GM12892 (cell line): Measurements from ENCODE around the gene PIP5K1C.
"Not testable (repeated sequence)": the region's sequence is repeated elsewhere in the genome, so short reads cannot be mapped to it uniquely, and the experiment has no call there.

Experiments used
- DNase-seq: peaks from one replicate; pipeline ENCODE4 v3.0.0; 2011; ENCODE audit not compliant: insufficient read length
- FAIRE-seq: peaks from 2 replicates; lab custom pipeline; 2011; peaks lifted over from hg19 to GRCh38; lab: Jason Lieb, UNC
- POLR2A ChIP-seq: IDR thresholded peaks from 2 replicates; pipeline ENCODE4 v1.6.1; 2011; ENCODE audit warnings: low read depth, low read length, control low read depth
- POLR2AphosphoS5 ChIP-seq: IDR thresholded peaks from 2 replicates; pipeline ENCODE4 v1.6.1; 2011; ENCODE audit warnings: low read depth, low read length, control low read depth
- TAF1 ChIP-seq: IDR thresholded peaks from 2 replicates; pipeline ENCODE4 v1.6.1; 2011; ENCODE audit warnings: low read depth, mild to moderate bottlenecking, control low read depth, low read length, borderline replicate concordance

The PIP5K1C gene

DNA sequence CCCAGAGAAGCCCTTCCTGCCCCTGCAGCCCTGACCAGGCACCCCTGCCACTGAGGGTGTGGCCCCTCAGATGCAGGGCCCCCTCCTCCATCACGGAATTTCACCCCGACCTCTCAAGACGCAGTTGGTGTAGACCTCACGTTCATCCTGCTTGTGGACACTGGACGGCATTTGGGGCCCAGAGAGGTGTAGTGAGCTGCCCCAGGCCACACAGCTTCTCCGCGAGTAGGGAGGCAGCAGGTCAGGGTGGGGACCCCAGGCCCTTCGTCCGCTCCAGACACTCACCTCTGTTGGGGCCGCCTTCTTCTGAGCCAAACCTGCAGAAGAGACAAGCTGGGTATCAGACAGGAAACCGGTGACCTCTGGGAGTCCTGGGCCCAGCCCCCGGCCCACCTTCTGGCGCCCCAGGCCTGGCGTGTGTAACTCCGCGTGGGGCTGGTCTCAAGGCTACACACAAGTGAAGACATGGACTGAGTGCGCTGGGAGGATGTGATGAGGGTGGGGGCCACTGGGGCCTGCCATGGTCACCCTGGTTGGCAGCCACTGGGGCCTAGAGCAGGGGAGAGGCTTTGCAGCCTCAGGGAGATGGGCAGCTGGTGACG, 33.1 kb downstream of the PIP5K1C start:
- DNase-seq, result no peak
- no peak for FAIRE-seq
- no peak for TF ChIP-seq POLR2A
- no peak for TF ChIP-seq TAF1

DNA sequence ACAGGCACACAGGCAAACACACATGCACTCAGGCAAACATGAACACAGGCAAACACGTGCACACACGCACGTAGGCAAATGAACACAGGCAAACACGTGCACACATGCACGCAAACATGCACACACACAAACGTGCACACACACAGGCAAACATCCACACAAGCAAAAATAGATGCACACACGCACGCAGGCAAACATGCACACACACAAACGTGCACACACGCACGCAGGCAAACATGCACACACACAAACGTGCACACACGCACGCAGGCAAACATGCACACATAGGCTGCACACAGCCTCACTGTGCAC, 33.8 kb downstream of the PIP5K1C start:
- FAIRE-seq, result peak; percentile 79
- not testable (repeated sequence) for DNase-seq

DNA sequence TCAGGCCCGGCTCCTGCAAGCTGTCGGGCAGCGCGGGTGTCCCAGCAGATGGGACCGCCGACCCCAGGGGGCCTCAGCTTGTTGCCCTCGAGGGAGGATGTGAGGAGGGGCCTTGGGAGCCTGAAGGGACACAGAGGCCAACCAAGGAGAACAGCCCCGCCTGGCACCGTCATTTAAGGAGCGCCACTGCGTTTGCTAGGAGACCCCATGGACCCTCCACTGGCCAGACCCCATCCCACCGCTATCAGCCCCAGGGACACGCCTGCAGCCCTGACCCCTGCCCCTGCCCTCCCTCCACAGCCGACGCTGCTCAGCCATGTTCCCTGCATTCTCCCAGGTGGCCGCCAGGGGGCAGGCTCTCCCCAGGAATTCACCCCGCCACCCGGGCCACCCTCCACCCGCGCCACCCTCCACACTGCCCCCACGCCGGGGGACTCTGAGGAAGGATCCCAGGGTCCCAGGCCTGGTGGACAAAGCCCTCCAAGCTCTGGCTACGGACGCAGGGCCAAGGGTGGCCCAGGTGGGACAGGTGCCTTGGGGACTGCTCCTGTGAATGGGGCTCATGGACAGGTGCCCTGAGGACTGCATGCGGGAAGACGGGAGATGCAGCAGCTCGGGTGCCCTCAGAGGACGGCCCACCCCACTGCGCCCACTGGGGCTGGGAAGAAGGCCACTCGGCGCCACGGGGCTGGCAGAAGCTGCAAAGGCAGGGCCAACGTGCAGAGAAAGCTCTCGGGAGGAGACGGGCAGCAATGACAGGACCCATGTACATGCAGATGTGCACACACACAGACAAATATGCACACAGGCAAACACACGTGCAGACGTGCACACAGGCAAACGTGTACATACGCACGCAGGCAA, 34.4 kb downstream of the PIP5K1C start:
- FAIRE-seq (peak; percentile 93), DNase-seq (peak; percentile 93)
- TF ChIP-seq POLR2A, result no peak
- no peak for TF ChIP-seq POLR2AphosphoS5
- TF ChIP-seq TAF1, result no peak

DNA sequence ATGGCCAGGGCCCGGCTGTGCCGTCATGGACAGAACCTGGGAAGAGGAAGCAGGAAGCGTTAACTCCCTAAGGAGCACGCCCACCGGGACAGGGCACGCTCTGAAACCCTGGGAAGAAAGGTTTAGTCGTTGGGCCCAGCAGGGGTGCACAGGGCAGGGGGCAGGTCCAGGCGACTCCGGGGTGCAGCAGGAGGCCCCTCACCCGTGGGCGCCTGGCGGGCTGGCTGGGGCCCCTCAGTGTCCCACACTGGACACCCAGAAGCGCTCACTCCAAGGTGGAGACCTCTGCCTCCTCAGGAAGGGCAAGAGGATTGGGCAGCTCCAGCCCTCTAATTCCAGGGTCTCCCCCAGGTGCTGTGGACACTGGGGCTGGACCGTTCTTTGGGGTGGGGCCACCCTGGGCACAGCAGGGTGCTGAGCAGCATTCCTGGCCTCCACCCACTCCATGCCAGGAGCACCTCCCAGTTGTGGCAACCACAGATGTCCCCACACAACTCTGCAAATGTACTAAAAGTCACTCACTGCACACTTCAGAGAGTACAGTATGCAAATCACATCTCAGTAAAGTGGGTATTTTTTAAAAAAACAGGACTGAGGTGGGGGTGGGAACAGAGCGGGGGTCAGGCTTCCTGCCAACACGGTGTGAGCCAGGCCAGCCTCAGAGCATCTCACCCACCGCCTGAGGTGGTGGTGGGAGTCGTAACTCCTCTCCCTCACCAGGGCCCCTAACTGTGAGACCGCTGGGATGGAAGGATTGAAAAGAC, 35.2 kb downstream of the PIP5K1C start:
- FAIRE-seq (no peak), DNase-seq (no peak)
- TF ChIP-seq TAF1, result no peak
- TF ChIP-seq POLR2A, result no peak
- no peak for TF ChIP-seq POLR2AphosphoS5

DNA sequence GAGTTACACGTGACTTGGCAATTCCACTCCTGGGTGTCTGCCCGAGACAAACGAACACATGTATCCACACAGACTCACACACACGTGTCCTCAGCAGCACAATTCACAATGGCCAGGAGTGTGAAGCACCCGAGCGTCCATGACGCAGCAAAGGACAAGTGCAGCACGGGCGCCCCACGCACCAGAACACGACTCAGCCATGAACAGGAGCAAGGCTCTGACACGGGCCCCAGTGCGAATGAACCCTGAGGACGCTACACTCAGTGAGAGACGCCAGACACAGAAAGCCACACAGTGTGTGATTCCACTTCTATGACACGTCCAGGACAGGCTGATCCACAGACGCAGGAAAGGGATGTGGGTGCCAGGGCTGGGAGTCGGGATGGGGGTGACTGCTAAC, 36.4 kb downstream of the PIP5K1C start:
- no peak for DNase-seq
- no peak for FAIRE-seq
- no peak for TF ChIP-seq POLR2A

DNA sequence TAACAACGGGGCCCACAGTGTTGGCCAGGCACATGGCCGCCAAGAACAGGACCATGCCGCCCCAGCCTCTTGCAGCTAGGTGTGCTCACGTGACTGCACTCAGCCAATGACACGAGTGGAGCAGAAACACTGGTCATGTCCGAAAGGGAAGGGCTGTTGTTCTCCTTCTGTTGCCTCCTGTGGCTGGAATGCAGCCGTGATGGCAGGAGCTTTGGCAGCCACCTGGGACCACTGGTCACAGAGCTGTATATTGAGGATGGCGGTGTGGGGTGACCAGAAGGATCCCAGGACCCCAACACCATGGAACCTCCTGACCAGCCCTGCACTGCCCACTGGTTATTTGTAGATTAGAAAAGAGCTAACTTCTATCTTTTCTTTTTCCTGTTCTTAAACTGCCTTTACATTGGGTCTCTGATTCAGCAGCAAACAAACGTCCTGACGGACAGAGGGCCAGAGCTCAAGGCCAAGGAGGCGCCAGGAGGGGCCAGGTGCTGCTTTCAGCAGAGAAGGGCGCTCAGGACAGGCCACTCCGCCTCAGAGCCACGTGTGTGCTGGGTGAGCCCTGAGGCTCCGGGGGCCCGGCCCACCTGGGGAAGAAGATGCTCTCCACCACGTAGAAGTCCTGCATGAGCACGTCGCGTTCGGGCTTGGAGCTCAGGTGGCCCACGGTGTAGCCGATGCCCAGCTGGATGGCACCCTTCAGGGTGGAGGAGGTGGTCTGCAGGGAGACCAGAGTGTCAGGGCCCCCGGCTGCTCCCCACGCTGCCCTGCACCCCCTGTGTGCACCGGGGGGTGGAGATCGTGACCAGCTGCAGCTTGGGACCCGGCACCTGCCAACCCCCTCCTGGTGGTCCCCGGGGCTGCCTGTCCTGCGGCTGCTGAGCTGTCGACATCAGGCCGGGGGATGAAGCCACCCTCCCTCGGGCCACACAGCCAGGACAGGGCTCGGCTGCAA, 38.7 kb downstream of the PIP5K1C start:
- DNase-seq, result no peak
- TF ChIP-seq POLR2AphosphoS5 (no peak), POLR2A (no peak), TAF1 (no peak)
- no peak for FAIRE-seq

DNA sequence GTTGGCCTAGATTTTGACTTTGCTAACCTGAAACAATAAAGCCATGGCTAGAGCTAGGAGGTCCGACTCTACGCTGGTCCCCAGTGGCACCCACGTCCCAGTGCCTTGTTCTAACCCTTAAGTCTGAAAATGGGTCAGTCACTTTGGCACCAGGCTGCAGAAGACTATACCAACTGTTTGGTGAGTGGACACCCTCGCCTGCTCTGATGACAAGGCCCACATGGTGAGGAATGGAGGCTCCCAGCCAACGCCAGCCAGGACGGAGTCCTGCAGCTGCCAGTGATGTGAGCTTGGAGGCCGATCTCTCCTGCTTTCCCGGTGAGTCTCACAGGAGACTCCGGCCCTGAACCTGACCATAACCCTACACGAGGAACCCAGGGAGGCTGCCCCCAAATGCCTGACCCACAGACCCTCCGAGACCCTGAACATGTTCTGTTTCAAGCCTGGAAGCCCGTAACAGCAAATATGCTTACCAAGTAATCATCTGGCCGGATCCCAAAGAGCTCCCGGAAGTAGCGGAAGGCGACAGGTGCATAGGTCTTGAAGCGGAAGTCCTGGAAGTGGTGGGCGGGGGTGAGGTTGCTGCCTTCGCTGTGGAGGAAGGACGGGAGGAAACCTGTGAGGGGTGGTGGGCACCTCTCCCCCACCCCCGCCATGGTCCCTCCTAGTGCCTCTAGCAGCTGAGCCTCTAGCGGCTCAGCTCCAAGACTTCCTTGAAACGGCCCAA, 39.6 kb downstream of the PIP5K1C start:
- FAIRE-seq (no peak), DNase-seq (no peak)
- TF ChIP-seq POLR2A (no peak), TAF1 (no peak), POLR2AphosphoS5 (no peak)

DNA sequence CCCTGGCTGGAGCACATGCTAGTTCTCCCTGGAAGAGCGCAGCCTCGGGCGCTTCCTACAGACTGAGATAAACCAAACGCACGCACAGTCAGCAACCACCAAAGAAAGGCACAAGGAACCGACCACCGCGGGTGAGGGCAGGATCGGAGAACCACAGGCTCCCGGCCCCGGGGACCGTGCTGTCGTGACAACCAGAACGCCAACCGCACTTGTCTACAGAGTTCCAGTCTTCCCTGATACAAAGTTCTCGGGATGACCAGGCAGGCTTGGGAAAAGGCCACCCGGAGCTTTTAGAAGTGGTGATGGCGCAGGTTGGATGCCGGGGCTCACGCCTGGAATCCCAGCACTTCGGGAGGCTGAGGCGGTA, 40.5 kb downstream of the PIP5K1C start:
- no peak for TF ChIP-seq POLR2AphosphoS5
- TF ChIP-seq TAF1, result no peak
- TF ChIP-seq POLR2A, result no peak
- FAIRE-seq, result no peak
- DNase-seq, result no peak

DNA sequence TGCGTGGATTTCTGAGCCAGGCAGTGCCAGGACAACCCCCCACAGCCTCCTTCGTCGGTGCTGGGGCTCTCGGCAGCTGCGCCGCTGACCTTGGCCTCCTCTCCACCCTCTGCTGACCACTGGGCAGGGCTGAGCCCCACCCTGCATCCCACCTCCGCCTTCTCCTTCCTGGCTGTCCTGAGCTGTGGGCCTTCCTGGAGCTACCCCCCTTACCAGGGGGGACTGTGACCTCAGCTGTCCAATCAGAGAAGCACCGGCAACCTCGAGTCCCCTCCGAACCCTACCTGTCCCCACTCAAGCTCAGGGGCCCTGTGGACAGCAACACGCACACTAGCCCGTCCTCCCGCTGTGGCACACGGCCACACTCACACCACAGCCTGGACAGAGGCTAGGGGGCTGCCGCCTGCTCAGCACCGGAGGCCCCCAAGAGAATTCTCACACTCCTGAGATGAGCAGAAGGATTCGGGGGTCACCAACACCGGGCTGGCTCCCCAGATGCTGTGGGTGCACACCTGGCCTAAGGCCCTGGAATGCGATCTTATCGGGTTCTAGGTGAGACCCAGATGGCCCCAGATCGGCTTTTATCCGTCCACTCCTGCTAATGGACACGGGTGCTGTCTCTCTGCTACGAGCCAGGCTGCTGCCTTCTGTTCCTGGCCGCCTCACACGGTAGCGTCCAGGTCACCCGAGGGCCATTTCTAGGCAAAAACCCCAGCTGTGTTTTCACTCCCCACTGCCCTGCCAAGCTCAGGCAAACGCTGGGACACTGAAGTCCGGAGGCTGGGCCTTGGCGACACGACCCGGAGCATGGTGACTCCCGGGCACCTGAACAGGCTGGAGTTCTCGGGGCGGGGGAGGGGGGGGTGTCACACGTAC, 41.2 kb downstream of the PIP5K1C start:
- no peak for DNase-seq
- FAIRE-seq, result no peak
- TF ChIP-seq POLR2A (no peak), TAF1 (no peak), POLR2AphosphoS5 (no peak)

DNA sequence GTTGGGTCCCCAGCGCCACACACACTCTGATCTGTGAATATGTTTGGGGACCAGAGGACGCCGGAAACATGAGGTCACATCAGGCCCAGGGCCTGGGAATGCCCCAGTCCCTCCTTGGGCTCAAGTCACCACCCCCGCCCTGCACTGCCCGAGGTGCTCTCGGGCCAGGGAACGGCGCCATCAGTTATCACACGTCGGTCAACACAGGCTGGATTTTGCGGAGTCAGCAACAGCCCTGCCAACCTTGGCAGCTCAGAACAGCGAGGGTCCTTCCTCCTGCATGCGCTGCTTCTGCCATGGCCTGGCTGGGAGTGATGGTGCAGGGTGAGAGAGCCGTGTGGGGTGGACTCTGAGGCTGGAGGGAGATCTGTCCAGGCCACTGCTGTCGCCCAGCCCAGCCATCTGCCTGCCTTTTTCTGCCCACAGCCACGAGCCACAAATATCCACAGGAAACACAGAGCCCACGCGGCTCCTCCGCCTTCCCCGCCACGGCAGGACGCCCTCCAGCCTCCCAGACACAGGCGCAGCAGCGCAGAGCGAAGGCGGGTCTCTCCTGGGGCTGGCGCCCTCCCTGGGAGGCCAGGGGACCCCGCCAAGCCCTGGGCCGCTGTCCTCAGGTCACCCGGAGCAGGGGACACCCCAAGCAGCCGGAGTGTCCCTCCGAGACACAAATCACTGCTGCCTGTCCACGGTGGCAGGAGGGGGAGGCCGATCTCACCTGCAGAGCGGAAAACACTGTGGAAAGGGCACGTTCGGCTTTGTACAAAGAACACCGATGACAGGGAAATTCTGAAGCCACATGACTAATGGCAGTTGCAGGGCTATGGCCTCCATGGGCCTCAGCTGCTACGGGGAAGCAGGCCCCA, 42.0 kb downstream of the PIP5K1C start:
- no peak for TF ChIP-seq POLR2A
- no peak for TF ChIP-seq TAF1
- no peak for TF ChIP-seq POLR2AphosphoS5
- no peak for DNase-seq
- no peak for FAIRE-seq
